Stimulated activated CD4-positive, alpha-beta T cell treated with anti-CD3 and anti-CD28 coated beads, Interleukin-4, amount 100 ng/mL, for 4 hours (primary cell): ENCODE data around the gene MAPK8IP2.
A peak's percentile ranks its signal among the peaks of the same experiment; 100 is the strongest.
"Not testable (repeated sequence)": the region's sequence is repeated elsewhere in the genome, so short reads cannot be mapped to it uniquely, and the experiment has no call there.

Source experiments
- DNase-seq, 2 experiments: peaks; one replicate each; pipeline ENCODE4 v3.0.0-alpha.2; 2020

Gene MAPK8IP2

DNA sequence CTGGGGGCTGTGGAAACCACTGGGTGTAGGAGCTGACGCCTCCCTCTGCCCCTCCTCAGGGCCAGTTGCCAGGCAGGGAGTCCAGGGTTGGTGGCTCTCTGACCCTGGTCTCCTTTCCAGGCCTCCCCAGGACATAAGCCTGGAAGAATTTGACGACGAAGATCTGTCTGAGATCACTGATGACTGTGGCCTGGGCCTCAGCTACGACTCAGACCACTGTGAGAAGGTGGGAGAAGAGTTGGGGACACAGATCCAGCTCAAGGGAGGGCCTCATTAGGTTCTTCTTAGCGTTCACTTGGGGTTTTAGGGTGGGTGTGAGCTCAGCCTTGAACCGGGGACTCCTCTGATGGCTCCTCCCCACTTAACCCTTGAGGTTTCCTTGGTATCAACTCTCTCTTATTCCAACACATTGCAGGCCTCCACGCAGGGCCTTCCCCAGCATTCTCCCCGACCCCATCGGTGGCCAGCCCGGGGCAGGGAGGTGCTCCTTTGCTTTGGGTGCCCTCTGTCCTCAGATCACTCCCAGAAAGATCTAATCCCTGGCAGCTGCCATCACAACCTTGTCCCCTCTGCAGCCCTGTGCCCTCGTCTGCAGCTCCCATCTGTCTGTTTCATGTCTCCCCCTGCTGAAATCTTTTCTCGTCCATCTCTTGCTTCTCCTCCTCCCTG, 1.2 kb downstream of the MAPK8IP2 start:
- no peak for DNase-seq

DNA sequence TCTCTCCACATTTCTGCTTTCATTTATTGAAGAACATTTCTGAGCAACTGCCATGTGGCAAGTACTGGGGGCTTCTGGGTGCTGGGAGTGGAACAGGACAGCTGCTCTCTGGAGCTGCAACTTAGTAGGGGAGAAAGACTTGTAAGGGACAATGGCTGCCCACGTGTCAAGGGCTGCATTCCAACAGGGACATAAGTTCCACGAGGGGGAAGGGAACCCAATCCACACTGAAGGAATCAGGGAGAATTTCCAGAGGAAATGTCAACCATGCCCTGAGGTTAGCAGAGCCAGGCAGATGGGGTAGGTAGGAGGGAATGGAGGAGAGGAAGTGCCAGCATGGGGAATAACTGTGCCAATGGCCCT, 1.7 kb downstream of the MAPK8IP2 start:
- no peak for DNase-seq

DNA sequence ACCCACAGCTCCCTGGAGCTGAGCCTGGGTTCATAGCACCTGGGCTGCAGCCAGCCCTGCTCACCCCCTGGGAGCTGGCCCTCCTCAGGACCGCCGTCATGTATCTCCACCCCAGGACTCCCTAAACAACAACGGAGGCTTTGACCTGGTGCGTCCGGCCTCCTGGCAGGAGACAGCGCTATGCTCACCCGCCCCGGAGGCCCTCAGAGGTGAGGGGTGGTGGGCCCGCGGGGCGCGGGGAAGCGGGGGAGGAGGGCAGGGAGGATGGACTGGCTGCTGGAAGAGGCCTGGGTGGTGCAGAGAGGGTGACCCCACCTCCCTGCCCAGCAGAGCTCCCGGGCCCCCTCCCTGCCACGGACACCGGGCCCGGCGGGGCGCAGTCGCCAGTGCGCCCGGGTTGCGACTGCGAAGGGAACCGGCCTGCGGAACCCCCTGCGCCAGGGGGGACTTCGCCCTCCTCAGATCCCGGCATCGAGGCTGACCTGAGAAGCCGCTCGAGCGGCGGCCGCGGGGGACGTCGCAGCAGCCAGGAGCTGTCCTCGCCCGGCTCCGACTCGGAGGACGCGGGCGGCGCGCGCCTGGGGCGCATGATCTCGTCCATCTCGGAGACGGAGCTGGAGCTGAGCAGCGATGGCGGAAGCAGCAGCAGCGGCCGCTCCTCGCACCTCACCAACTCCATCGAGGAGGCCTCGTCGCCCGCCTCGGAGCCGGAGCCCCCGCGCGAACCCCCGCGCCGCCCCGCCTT, 3.1 kb downstream of the MAPK8IP2 start:
- DNase-seq: no peak

DNA sequence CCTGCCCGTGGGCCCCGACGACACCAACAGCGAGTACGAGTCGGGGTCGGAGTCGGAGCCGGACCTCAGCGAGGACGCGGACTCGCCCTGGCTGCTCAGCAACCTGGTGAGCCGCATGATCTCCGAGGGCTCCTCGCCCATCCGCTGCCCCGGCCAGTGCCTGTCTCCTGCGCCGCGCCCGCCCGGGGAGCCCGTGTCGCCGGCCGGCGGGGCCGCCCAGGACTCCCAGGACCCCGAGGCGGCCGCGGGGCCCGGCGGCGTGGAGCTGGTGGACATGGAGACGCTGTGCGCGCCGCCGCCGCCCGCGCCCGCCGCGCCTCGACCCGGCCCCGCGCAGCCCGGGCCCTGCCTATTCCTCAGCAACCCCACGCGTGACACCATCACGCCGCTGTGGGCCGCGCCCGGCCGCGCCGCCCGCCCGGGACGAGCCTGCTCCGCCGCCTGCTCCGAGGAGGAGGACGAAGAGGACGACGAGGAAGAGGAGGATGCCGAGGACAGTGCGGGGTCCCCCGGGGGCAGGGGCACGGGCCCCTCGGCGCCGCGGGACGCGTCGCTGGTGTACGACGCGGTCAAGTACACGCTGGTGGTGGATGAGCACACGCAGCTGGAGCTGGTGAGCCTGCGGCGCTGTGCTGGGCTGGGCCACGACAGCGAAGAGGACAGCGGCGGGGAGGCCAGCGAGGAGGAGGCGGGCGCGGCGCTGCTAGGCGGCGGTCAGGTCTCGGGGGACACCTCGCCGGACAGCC, 3.8 kb downstream of the MAPK8IP2 start:
- DNase-seq: no peak

DNA sequence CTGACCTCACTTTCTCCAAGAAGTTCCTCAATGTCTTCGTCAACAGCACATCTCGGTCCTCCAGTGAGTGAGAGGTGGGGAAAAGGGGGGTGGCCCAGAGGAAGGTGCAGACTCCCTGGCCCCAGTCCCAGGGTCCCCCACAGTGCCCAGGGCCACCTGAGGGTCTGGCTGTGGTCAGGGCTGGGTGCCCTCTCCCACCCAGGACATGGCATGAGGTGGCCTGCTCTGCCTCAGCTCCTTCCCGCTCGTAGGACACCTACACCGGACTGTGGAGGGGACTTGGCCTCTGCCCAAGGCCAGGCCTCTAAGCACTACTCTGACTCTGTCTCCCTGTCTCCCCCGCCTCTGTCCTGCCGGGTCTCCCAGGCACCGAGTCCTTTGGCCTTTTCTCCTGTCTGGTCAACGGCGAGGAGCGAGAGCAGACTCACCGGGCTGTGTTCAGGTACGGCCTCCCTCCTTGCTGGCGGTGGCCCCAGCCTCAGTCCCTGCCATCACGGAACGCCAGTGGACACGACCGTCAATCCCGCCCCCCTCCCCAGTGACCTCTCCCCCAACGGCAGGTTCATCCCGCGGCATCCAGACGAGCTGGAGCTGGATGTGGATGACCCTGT, 4.5 kb downstream of the MAPK8IP2 start:
- DNase-seq: no peak

DNA sequence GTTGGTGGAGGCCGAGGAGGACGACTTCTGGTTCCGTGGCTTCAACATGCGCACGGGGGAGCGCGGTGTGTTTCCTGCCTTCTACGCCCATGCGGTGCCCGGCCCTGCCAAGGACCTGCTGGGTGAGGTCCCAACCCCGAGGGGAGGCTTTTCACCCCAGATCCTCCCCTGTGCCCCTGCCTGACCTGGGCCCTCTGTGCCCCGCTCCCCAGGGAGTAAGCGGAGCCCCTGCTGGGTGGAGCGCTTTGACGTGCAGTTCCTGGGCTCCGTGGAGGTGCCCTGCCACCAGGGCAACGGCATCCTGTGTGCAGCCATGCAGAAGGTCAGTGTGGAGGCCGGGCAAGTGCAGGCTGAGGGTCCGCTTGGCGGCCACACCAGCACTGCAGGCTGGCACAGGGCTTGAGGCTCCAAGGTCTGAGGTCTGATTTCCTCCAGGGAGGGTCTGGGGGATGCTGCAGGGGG, 5.1 kb downstream of the MAPK8IP2 start:
- DNase-seq: no peak

DNA sequence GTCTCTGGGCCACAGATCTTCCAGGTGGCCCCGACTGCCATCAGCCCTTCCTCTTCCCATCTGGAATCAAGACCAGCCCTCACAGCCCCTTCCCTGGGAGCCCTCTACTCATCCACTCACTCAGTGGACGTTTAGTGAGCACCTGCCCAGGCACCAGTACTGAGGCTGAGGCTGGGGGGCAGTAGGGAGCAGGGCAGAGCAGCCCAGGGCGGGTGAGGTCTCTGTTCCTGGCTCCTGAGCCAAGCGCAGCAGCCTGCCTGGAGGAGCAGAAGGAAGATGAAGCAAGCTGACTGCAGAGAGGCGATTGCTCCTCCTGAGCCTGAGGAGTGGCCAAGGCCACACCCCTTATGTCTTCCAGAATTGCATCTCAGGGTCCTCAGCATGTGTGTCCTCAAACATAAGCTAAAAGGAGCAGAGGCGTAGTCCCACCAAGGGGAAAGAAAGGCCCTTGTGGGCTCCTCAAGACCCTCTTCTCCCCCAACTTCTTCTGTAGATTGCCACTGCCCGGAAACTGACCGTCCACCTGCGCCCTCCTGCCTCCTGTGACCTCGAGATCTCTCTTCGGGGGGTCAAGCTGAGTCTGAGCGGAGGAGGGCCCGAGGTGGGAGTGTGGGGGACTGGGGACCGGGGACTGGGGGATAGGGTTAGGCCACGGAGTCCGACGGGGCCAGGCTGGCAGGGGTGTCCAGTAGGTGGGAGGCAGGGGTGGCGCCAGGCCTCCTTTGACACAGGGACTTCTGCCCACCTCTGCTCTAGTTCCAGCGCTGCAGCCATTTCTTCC, 5.8 kb downstream of the MAPK8IP2 start:
- no peak for DNase-seq

DNA sequence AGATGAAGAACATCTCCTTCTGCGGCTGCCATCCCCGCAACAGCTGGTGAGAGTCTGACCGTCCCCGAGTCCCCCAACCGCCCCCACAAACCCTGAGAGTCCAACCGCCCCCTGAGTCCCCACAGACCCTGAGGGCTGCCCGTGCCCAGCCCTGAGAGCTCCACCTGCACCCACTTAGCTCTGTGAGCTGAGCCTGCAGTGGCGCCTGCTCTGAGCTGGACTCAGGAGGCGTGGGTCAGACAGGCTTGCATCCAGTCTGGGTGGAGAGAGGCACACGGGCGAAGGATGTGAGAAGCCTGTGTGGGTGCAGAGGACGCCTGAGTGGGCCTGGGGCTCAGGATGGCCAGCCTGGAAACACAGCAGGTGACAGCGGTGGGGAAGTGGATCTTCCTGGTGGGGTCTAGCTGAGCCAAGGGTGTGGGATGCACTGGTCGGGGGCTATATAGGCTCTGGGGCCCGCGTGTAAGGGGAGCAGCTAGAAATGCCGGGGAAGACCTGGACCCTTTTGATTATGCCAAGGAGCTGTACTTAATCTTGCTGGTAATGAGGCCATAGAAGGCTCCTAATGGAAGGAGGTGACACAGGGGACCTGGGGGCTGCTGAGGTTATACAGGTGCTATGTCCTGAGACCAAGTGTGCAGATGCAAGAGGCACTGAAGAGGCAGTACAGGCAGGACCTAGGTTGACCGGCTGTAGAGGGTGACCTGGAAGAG, 6.5 kb downstream of the MAPK8IP2 start:
- no peak for DNase-seq

DNA sequence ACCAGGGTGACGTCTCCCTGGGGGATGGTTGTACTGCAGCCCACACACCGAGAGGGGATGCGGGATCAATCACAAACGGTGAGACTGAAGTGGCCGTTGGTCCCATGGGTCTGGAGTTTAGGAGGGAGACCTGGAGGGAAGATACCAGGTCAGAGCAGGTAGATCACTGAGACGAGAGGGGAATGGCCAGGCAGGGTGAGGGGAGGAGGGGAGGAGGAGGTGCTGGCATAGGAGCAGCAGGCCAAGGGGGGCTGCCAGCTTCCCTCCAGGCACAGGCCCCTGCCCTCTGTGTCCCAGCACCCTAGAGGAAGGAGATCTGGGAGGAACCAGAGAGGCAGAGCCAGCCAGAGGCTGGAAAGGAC, 7.0 kb downstream of the MAPK8IP2 start:
- no peak for DNase-seq

DNA sequence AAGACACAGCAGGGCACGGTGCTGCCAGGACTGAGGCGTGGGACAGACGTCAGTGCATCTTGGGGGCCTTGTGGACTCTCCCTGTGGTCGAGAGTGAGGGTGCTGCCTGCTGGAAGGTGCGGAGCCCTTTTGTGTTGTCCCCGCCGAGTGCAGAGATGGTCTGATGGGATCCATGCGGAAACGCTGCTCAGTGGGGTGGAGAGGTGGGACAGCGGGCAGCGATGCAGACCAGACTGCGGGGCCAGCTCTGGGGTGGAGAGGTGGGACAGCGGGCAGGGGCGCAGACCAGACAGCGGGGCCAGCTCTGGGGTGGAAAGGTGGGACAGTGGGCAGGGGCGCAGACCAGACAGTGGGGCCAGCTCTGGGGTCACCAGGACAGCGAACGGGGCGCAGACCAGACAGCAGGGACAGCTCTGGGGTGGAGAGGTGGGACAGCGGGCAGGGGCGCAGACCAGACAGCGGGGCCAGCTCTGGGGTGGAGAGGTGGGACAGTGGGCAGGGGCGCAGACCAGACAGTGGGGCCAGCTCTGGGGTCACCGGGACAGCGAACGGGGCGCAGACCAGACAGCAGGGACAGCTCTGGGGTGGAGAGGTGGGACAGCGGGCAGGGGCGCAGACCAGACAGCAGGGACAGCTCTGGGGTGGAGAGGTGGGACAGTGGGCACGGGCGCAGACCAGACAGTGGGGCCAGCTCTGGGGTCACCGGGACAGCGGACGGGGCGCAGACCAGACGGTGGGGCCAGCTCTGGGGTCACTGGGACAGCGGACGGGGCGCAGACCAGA, 7.7 kb downstream of the MAPK8IP2 start:
- DNase-seq: not testable (repeated sequence)

DNA sequence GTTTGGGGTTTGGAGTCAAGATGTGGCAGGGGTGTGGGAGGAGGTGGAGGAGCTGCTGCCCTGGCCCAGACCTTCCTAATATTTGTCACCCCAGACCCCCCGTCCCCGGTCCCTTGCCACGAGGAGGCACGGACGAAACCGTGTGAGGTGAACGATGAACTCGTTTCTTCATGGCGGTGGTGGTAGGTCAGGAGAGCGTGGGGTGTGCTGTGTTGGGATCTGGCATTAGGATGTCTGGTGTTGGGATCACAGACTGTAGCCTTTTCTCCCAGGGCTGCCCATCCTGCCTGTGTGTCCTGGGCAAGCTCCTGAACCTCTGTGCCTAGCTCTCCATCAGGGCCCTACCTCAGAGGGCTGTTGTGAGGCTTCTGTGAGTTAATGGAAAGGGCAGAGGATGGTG, 8.4 kb downstream of the MAPK8IP2 start:
- DNase-seq: no peak

DNA sequence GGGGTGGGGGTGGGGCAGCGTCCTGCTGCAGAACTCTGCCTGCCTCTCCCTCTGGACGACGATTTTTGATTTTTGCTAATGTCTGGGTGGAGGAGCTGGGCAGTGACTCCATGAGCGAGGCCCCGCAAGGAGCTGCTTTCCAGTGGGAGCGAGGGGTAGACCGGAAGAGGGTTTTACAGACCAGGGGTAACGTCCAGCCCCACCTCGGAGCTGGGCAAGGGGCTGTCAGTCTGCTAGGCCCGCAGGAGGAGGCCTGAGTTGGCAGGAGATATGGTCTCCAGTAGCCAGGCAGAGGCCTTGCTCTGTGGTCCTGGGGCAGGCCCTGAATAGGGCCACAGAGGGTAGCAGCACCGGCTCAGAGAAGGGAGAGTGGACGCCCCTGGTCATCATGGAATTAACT, 9.0 kb downstream of the MAPK8IP2 start:
- DNase-seq: no peak

DNA sequence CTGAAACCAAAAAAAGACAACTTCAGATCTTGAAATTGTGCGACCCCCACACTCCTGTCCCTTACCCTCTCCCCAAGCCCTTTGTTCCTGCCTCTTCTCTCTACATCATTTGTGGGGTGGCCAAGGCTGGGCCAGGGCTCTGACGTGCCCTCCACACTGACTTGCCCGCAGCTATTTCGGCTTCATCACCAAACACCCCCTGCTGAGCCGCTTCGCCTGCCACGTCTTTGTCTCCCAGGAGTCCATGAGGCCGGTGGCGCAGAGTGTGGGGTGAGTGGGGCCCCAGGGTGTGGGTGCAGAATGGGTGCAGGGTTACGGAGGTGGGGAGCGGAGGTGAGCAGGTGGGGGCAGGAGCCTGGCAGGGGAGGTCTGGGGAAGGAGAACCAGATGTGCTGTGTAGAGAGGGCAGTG, 9.5 kb downstream of the MAPK8IP2 start:
- no peak for DNase-seq

DNA sequence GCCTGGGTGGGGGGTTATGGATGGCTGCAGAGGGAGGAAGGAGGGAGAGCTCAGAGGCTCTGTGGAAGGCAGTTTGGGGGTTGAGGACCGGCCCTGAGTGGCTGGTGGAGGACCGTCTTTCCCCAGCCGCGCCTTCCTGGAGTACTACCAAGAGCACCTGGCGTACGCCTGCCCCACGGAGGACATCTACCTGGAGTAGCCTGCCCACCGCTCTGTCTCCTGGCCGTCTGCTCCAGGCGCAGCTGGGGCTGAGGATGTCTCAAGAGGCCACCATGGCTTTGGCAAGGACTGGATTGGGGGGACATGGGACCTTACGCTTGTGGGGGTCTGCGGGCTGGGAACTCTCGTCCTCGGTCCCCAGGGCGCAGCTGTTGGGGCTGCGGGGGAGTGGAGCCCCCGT, 10.0 kb downstream of the MAPK8IP2 start:
- no peak for DNase-seq

DNA sequence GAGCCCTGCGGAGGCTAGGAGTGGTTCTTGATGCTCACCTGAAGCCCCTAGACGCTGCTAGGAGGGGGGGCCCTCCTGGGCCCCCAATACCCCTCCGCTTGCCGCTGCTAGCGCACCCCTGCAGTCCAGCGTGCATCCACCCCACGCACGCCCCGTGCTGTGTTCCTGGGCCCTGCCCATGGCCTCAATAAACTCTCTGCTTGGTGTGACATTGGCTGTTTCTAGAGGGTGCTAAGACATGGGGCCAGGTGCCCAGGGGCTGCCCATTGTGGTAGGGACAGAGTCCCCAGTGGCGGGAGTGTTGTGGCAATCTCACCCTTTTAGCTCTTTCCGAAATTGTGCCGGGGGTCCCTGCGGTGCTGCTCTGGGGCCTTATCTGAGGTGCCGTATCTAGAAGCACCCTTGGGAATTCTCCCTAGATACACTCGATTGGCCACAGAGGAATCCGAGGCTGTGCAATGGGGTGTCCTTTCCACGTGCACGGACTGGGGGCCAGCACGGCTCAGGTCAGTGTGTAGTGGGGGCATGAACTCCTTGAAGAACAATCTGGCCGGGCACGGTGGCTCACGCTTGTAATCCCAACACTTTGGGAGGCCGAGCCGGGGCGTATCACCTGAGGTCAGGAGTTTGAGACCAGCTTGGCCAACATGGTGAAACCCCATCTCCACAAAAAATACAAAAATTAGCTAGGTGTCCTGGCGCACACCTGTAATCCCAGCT, 10.9 kb downstream of the MAPK8IP2 start:
- DNase-seq: no peak

DNA sequence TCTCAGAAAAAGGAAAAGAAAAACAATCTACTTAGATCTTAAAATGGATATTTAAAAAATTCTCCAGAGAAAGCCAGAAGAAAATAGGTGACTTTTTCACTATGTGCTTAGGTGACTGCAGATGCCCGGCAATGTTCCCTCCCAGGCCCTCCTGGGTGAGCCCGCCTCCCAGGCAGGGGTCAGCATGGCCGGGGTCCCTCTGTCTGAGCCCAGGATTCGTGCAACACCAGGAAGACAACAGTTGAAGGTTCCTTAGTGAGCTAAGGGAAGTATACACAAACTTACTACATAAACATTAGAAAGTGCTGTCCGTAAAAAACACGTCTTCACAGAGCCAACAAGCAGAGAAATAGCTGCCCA, 11.6 kb downstream of the MAPK8IP2 start:
- DNase-seq: no peak

DNA sequence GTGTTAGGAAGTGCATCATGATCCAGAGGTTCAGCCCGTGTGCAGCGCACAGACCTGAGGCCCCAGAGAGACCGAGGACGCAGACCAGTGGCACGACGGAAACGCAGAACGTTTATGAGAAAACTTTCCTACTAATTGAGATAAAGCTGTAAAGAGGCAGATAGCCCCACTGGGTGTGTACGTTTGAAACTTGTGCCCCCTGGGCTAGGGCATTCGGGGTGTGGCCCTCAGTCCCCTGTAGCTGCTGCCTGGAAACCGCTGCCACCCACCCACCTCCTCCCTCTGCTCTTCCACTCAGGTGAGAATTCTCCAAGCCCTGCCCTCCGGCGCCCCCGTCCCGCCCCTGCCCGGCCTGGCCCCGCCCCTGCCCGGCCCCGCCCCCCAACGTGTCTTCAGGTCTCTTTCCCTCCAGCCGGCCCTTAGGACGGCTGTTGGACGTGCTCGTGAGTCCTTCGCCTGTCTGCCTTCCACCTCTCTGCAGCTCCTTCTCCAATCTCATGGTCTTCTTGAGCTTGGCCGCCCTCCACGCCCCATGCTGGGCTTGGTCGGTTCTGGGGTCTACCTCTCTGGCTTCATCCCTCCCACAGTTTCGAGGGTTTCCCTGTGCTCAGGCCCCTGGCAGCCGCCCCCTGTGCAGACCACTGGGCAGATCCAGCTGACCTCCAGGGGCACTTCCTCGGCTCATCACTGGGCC, 12.1 kb downstream of the MAPK8IP2 start:
- peak in 1 of 2 experiments; percentile 15 for DNase-seq

DNA sequence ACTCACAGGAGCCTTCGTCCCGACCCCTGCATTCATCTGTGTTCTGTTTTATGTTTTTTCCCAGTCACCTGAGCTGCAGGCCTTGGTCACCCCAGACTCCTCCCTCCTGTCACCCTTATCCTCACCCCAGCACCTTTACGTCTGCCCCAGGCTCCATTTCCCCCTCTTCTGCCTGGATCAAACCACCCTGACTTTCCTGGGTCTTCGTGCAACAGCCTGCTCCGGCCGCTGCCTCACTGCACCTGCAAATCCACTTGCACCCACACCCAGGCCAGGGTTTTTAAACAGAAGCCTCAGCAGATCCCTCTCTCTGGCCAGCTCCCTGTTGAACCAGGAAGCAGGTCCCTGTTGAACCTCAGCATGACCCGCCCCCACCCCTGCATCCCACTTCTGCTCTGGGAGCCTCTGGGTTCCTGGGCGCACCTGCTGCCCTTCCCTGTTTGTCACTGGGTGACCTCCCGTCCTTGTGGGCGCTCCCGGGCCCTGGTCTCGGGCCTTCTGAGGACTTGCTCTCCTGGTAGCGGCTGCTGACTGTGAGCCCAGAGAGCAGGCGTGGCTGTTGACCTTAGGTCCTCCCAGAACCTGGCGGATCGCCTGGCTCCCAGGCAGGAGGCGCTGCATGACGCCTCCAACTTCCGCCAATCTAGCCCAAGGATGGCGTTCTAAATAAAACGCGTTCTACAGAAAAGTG, 12.8 kb downstream of the MAPK8IP2 start:
- DNase-seq: no peak

DNA sequence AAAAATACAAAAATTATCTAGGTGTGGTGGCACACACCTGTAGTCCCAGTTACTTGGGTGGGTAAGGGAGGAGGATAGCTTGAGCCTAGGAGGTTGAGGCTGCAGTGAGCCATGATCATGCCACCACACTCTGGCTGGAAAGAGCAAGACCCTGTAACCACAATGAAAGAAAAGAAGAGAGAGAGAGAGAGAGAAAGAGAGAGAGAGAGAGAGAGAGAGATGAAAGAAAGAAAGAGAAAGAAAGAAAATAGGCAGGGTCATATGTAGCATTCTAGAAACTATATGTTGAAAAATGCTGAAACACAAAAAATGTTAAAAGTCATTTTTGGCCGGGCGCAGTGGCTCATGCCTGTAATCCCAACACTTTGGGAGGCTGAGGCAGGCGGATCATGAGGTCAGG, 13.7 kb downstream of the MAPK8IP2 start:
- not testable (repeated sequence) for DNase-seq
